ENCODE measurements around the gene KCNK16.

KCNK16 gene

GRCh38 chr6:39274903-39275302 is 47.6 kb downstream of the KCNK16 start:
- peaks cover 4% of the 10 kb centered on the region for H3K4me1 ChIP-seq (ENCODE audit: low read length)
- no peaks in the 10 kb centered on the region for H3K36me3 ChIP-seq (replicated peaks; ENCODE audit: low read depth, low read length)
- H3K4me2 ChIP-seq (ENCODE audit: low read length), result no peak overlapping the region
- no peak overlapping the region for H3K9ac ChIP-seq (ENCODE audit: low read length)
- H3K27ac ChIP-seq (ENCODE audit: low read length), result no peak overlapping the region
- H3K79me2 ChIP-seq (ENCODE audit: low read length), result no peaks in the 10 kb centered on the region
- H3K9me3 ChIP-seq (ENCODE audit: insufficient read depth, low read length), result no peaks in the 10 kb centered on the region
- no peaks in the 10 kb centered on the region for H4K20me1 ChIP-seq (ENCODE audit: insufficient read depth, low read length)
- no peak for TF ChIP-seq EZH2phosphoT487 (IDR thresholded peaks at IDR 0.05; ENCODE audit: low read depth)
- TF ChIP-seq CTCF (IDR thresholded peaks at IDR 0.05; ENCODE audit: low read depth, low read length), result no peak
- H3K27me3 ChIP-seq (ENCODE audit: low read depth, low read length), result no peaks in the 10 kb centered on the region
- no peak overlapping the region for H3K4me3 ChIP-seq (ENCODE audit: low read length)
- no peak overlapping the region for H2AFZ ChIP-seq (ENCODE audit: low read depth, low read length)

GRCh38 chr6:39274471-39274870 is 48.0 kb downstream of the KCNK16 start:
- no peak overlapping the region for H2AFZ ChIP-seq (ENCODE audit: low read depth, low read length)
- H4K20me1 ChIP-seq (ENCODE audit: insufficient read depth, low read length), result no peaks in the 10 kb centered on the region
- H3K79me2 ChIP-seq (ENCODE audit: low read length), result no peaks in the 10 kb centered on the region
- no peak overlapping the region for H3K27ac ChIP-seq (ENCODE audit: low read length)
- no peak overlapping the region for H3K4me2 ChIP-seq (ENCODE audit: low read length)
- no peaks in the 10 kb centered on the region for H3K4me1 ChIP-seq (ENCODE audit: low read length)
- no peak overlapping the region for H3K9ac ChIP-seq (ENCODE audit: low read length)
- no peaks in the 10 kb centered on the region for H3K27me3 ChIP-seq (ENCODE audit: low read depth, low read length)
- no peaks in the 10 kb centered on the region for H3K9me3 ChIP-seq (ENCODE audit: insufficient read depth, low read length)
- TF ChIP-seq CTCF (IDR thresholded peaks at IDR 0.05; ENCODE audit: low read depth, low read length), result no peak
- no peak for TF ChIP-seq EZH2phosphoT487 (IDR thresholded peaks at IDR 0.05; ENCODE audit: low read depth)
- no peak overlapping the region for H3K4me3 ChIP-seq (ENCODE audit: low read length)
- H3K36me3 ChIP-seq (replicated peaks; ENCODE audit: low read depth, low read length), result no peaks in the 10 kb centered on the region

- Histone ChIP-seq H3K27me3 (ENCODE audit: low read depth, low read length) (no peaks in the 10 kb centered on the region), H2AFZ (ENCODE audit: low read depth, low read length) (no peak overlapping the region), H3K36me3 (replicated peaks; ENCODE audit: low read depth, low read length) (no peaks in the 10 kb centered on the region), H3K9ac (ENCODE audit: low read length) (no peak overlapping the region), H3K9me3 (ENCODE audit: insufficient read depth, low read length) (no peaks in the 10 kb centered on the region), H3K79me2 (ENCODE audit: low read length) (no peaks in the 10 kb centered on the region), H3K27ac (ENCODE audit: low read length) (no peak overlapping the region), H4K20me1 (ENCODE audit: insufficient read depth, low read length) (no peaks in the 10 kb centered on the region), H3K4me1 (ENCODE audit: low read length) (no peaks in the 10 kb centered on the region), H3K4me3 (ENCODE audit: low read length) (no peak overlapping the region), H3K4me2 (ENCODE audit: low read length) (no peak overlapping the region)
- TF ChIP-seq EZH2phosphoT487 (IDR thresholded peaks at IDR 0.05; ENCODE audit: low read depth), result no peak
- TF ChIP-seq CTCF (IDR thresholded peaks at IDR 0.05; ENCODE audit: low read depth, low read length), result no peak
Measured at GRCh38 chr6:39273406-39273821, 49.1 kb downstream of the KCNK16 start.

GRCh38 chr6:39269961-39270360 is 52.5 kb downstream of the KCNK16 start:
- Histone ChIP-seq H3K27ac (ENCODE audit: low read length) (no peak overlapping the region), H3K4me2 (ENCODE audit: low read length) (no peak overlapping the region), H3K9ac (ENCODE audit: low read length) (no peak overlapping the region), H3K27me3 (ENCODE audit: low read depth, low read length) (no peaks in the 10 kb centered on the region), H3K4me3 (ENCODE audit: low read length) (no peak overlapping the region), H3K79me2 (ENCODE audit: low read length) (no peaks in the 10 kb centered on the region), H3K4me1 (ENCODE audit: low read length) (no peaks in the 10 kb centered on the region), H3K36me3 (replicated peaks; ENCODE audit: low read depth, low read length) (no peaks in the 10 kb centered on the region), H4K20me1 (ENCODE audit: insufficient read depth, low read length) (no peaks in the 10 kb centered on the region), H2AFZ (ENCODE audit: low read depth, low read length) (no peak overlapping the region), H3K9me3 (ENCODE audit: insufficient read depth, low read length) (no peaks in the 10 kb centered on the region)
- TF ChIP-seq CTCF (IDR thresholded peaks at IDR 0.05; ENCODE audit: low read depth, low read length) (no peak), EZH2phosphoT487 (IDR thresholded peaks at IDR 0.05; ENCODE audit: low read depth) (no peak)

All from OCI-LY3 (cell line).